Upper lobe of left lung (tissue), 4 donors: Measurements from ENCODE around the gene PRKCE.

ENCODE experiments used
- CTCF ChIP-seq, 6 experiments: fragments of 450-650 bp in 4 of 6; fragments of 200-600 bp in 2 of 6; sonication (generic) in 2 of 6; IDR thresholded peaks; one replicate each; pipeline ENCODE4 v1.5.1; 2016 to 2019; ENCODE audit warnings: antibody characterized with exemption in 6 of 6
- EP300 ChIP-seq, 4 donors: sonication (generic); formaldehyde crosslinking; IDR thresholded peaks; one replicate each; pipeline ENCODE4 v1.5.1; 2017; ENCODE audit warnings: antibody characterized with exemption in 4 of 4, control low read depth in 2 of 4
- POLR2A ChIP-seq, 4 donors: fragments of 450-650 bp; IDR thresholded peaks; one replicate each; pipeline ENCODE4 v1.5.1; 2016 to 2017; ENCODE audit warnings: antibody characterized with exemption in 4 of 4, mild to moderate bottlenecking in 2 of 4
- POLR2AphosphoS5 ChIP-seq, 2 donors: sonication (generic); formaldehyde crosslinking; IDR thresholded peaks; one replicate each; pipeline ENCODE4 v1.5.1; 2017; ENCODE audit warnings: antibody characterized with exemption in 2 of 2

- TF ChIP-seq CTCF (IDR thresholded peaks at IDR 0.05), result no peak
- no peak for TF ChIP-seq POLR2AphosphoS5 (IDR thresholded peaks at IDR 0.05)
- no peak for TF ChIP-seq POLR2A (IDR thresholded peaks at IDR 0.05)
- no peak for TF ChIP-seq EP300 (IDR thresholded peaks at IDR 0.05)
These were observed 131.5 kb downstream of the PRKCE start for GRCh38 chr2:45782986-45783385.
